ENCODE measurements around the gene SOBP. TPM values are rescaled to one million over a fixed set of nuclear protein-coding genes. Genes with fewer than 3 reads are reported as not detected.

SOBP gene
- total RNA-seq, 1 experiment from 2014 or later: 10.1 TPM

DNA sequence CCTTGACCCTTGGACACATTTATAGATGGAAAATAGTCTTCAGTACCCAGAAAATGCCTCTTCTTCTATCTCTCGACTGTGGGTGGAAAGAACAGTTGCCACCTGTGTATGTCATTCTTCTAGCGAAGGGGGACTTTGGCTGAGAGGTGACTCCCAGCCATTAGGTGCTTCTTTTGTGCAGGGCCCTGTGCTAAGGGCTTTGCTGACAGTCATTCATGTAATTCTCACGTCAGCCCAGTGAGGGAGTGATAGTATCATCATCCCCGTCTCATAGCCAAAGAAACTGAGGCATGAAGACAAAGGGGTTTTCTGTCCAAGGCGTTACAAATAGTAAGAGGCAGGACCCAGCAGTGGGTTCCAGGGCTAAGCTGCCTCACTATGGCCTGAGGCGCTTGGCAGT lies 173.4 kb downstream of the SOBP start:
- DNase-seq (ENCODE audit: low spot score) (no peak), ATAC-seq (peak; percentile 21; the same call in 1 of the 2 replicates)
- no peak overlapping the region for H3K4me3 Mint-ChIP-seq
- H3K4me1 Mint-ChIP-seq: peaks cover 66% of the 10 kb centered on the region
- H3K27me3 Mint-ChIP-seq (ENCODE audit: low read depth): no peaks in the 10 kb centered on the region; the same call in 1 of the 2 replicates
- H3K36me3 Mint-ChIP-seq: no peaks in the 10 kb centered on the region; the same call in 1 of the 2 replicates
- no peak for TF ChIP-seq FOXP1 (CRISPR knock-in tag; IDR thresholded peaks at IDR 0.05; ENCODE audit: borderline replicate concordance)
- TF ChIP-seq NFYB (CRISPR knock-in tag; conservative IDR thresholded peaks at IDR 0.05; ENCODE audit: low read depth): no peak
- no peak for TF ChIP-seq ZNF416 (CRISPR knock-in tag; IDR thresholded peaks at IDR 0.05)
- no peak for TF ChIP-seq CREB1 (CRISPR knock-in tag; IDR thresholded peaks at IDR 0.05)
- TF ChIP-seq, protein P1, sequence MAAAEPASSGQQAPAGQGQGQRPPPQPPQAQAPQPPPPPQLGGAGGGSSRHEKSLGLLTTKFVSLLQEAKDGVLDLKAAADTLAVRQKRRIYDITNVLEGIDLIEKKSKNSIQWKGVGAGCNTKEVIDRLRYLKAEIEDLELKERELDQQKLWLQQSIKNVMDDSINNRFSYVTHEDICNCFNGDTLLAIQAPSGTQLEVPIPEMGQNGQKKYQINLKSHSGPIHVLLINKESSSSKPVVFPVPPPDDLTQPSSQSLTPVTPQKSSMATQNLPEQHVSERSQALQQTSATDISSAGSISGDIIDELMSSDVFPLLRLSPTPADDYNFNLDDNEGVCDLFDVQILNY (CRISPR knock-in tag; IDR thresholded peaks at IDR 0.05): no peak
- TF ChIP-seq, protein P2, sequence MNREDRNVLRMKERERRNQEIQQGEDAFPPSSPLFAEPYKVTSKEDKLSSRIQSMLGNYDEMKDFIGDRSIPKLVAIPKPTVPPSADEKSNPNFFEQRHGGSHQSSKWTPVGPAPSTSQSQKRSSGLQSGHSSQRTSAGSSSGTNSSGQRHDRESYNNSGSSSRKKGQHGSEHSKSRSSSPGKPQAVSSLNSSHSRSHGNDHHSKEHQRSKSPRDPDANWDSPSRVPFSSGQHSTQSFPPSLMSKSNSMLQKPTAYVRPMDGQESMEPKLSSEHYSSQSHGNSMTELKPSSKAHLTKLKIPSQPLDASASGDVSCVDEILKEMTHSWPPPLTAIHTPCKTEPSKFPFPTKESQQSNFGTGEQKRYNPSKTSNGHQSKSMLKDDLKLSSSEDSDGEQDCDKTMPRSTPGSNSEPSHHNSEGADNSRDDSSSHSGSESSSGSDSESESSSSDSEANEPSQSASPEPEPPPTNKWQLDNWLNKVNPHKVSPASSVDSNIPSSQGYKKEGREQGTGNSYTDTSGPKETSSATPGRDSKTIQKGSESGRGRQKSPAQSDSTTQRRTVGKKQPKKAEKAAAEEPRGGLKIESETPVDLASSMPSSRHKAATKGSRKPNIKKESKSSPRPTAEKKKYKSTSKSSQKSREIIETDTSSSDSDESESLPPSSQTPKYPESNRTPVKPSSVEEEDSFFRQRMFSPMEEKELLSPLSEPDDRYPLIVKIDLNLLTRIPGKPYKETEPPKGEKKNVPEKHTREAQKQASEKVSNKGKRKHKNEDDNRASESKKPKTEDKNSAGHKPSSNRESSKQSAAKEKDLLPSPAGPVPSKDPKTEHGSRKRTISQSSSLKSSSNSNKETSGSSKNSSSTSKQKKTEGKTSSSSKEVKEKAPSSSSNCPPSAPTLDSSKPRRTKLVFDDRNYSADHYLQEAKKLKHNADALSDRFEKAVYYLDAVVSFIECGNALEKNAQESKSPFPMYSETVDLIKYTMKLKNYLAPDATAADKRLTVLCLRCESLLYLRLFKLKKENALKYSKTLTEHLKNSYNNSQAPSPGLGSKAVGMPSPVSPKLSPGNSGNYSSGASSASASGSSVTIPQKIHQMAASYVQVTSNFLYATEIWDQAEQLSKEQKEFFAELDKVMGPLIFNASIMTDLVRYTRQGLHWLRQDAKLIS (CRISPR knock-in tag; IDR thresholded peaks at IDR 0.05; ENCODE audit: borderline replicate concordance): no peak
- TF ChIP-seq, protein P3, sequence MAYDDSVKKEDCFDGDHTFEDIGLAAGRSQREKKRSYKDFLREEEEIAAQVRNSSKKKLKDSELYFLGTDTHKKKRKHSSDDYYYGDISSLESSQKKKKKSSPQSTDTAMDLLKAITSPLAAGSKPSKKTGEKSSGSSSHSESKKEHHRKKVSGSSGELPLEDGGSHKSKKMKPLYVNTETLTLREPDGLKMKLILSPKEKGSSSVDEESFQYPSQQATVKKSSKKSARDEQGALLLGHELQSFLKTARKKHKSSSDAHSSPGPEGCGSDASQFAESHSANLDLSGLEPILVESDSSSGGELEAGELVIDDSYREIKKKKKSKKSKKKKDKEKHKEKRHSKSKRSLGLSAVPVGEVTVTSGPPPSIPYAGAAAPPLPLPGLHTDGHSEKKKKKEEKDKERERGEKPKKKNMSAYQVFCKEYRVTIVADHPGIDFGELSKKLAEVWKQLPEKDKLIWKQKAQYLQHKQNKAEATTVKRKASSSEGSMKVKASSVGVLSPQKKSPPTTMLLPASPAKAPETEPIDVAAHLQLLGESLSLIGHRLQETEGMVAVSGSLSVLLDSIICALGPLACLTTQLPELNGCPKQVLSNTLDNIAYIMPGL (CRISPR knock-in tag; IDR thresholded peaks at IDR 0.05): no peak
- no peak for TF ChIP-seq ZNF138 (CRISPR knock-in tag; conservative IDR thresholded peaks at IDR 0.05)
- TF ChIP-seq TEAD1 (CRISPR knock-in tag; IDR thresholded peaks at IDR 0.05): no peak
- TF ChIP-seq, protein P4, sequence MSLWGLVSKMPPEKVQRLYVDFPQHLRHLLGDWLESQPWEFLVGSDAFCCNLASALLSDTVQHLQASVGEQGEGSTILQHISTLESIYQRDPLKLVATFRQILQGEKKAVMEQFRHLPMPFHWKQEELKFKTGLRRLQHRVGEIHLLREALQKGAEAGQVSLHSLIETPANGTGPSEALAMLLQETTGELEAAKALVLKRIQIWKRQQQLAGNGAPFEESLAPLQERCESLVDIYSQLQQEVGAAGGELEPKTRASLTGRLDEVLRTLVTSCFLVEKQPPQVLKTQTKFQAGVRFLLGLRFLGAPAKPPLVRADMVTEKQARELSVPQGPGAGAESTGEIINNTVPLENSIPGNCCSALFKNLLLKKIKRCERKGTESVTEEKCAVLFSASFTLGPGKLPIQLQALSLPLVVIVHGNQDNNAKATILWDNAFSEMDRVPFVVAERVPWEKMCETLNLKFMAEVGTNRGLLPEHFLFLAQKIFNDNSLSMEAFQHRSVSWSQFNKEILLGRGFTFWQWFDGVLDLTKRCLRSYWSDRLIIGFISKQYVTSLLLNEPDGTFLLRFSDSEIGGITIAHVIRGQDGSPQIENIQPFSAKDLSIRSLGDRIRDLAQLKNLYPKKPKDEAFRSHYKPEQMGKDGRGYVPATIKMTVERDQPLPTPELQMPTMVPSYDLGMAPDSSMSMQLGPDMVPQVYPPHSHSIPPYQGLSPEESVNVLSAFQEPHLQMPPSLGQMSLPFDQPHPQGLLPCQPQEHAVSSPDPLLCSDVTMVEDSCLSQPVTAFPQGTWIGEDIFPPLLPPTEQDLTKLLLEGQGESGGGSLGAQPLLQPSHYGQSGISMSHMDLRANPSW (CRISPR knock-in tag; conservative IDR thresholded peaks at IDR 0.05; ENCODE audit: low read depth): no peak
- no peak for TF ChIP-seq ATF1 (CRISPR knock-in tag; IDR thresholded peaks at IDR 0.05)
- no peak for TF ChIP-seq SP1 (CRISPR knock-in tag; conservative IDR thresholded peaks at IDR 0.05)
- H3K9me3 Mint-ChIP-seq: no peaks in the 10 kb centered on the region
- no peak overlapping the region for H3K27ac Mint-ChIP-seq
- ChIA-PET POLR2A (no interaction called here), CTCF (no interaction called here)

DNA sequence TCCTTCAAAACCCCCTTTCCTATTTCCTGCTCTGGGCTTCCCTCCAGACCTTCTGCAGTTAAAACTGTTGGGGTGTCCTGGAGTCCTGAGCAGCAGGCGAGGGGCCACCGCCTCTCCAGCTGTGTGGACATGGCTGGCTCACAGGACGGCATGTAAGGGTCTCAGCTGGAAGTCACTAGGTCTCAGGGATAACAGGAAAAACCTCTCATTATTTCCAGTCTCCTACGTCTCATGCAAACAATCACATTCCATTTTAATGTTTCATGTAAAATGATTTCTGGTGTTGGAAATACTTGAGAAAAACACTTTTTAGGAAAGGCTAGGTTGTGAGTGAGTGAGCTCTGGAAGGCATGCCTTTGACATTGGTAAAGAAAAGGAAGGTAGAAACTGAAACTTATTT lies 175.5 kb downstream of the SOBP start:
- ATAC-seq (no peak), DNase-seq (ENCODE audit: low spot score) (no peak)
- H3K9me3 Mint-ChIP-seq: no peaks in the 10 kb centered on the region
- H3K27me3 Mint-ChIP-seq (ENCODE audit: low read depth): no peaks in the 10 kb centered on the region; the same call in 1 of the 2 replicates
- H3K36me3 Mint-ChIP-seq: no peaks in the 10 kb centered on the region
- no peak overlapping the region for H3K27ac Mint-ChIP-seq
- ChIA-PET CTCF (interaction anchor here (0.7 to 1.9 kb wide), 5 partner anchors 10 to 347 kb away, joined by 3 to 12 read pairs (median 3); partner anchors contain the start of gene PDSS2), POLR2A (interaction anchor here (0.6 kb wide), 1 partner anchor 456 kb away, joined by 5 read pairs; no protein-coding TSS in a partner anchor)
- peaks cover 50% of the 10 kb centered on the region for H3K4me1 Mint-ChIP-seq
- no peak overlapping the region for H3K4me3 Mint-ChIP-seq
- TF ChIP-seq ESRRA (CRISPR knock-in tag; IDR thresholded peaks at IDR 0.05; ENCODE audit: borderline replicate concordance) (no peak), EMX1 (CRISPR knock-in tag; IDR thresholded peaks at IDR 0.05) (no peak), ZNF219 (CRISPR knock-in tag; IDR thresholded peaks at IDR 0.05; ENCODE audit: borderline replicate concordance) (no peak), NFATC4 (CRISPR knock-in tag; IDR thresholded peaks at IDR 0.05) (no peak), NFE2L1 (CRISPR knock-in tag; IDR thresholded peaks at IDR 0.05) (no peak), ZNF416 (CRISPR knock-in tag; IDR thresholded peaks at IDR 0.05) (no peak), FOXJ3 (CRISPR knock-in tag; IDR thresholded peaks at IDR 0.05; ENCODE audit: borderline replicate concordance) (no peak), ZNF138 (CRISPR knock-in tag; conservative IDR thresholded peaks at IDR 0.05) (no peak), RORB (CRISPR knock-in tag; IDR thresholded peaks at IDR 0.05) (no peak), GABPB1 (CRISPR knock-in tag; IDR thresholded peaks at IDR 0.05) (no peak), SMAD4 (CRISPR knock-in tag; IDR thresholded peaks at IDR 0.05) (no peak)
- TF ChIP-seq, protein P5, sequence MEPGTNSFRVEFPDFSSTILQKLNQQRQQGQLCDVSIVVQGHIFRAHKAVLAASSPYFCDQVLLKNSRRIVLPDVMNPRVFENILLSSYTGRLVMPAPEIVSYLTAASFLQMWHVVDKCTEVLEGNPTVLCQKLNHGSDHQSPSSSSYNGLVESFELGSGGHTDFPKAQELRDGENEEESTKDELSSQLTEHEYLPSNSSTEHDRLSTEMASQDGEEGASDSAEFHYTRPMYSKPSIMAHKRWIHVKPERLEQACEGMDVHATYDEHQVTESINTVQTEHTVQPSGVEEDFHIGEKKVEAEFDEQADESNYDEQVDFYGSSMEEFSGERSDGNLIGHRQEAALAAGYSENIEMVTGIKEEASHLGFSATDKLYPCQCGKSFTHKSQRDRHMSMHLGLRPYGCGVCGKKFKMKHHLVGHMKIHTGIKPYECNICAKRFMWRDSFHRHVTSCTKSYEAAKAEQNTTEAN (CRISPR knock-in tag; IDR thresholded peaks at IDR 0.05): no peak
- TF ChIP-seq, protein P2 (CRISPR knock-in tag; IDR thresholded peaks at IDR 0.05; ENCODE audit: borderline replicate concordance): no peak

Data from WTC11 (cell line).